GM18507 (cell line): ENCODE results near the gene AGBL4.
"Not testable (repeated sequence)": the region's sequence is repeated elsewhere in the genome, so short reads cannot be mapped to it uniquely, and the experiment has no call there.

ENCODE experiments used
- DNase-seq: peaks from one replicate; pipeline ENCODE4 v3.0.0; 2011; ENCODE audit warnings: low read depth; ENCODE audit not compliant: insufficient read length; ENCODE audit errors: extremely low spot score
- FAIRE-seq: peaks from 2 replicates; lab custom pipeline; 2011; peaks lifted over from hg19 to GRCh38; lab: Jason Lieb, UNC

The AGBL4 gene

DNA sequence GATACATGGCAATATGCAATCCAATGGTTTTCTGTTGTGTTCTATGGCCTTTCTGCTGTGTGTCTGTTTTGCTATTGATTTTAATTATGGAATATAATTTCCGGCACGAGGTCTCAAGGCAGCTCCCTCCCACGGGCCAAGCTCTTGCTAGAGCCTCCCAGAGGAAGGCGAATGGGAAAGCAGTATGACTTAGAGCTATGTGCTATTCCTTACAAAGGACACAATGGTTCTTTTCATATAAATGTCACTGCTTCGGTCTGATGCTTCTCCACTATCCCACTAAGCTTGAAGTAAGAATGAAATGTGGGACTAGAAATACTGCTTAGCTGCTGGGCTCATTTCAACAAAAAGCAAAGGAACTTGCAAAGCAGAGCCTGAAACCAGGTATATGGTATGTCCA is 924.9 kb downstream of the AGBL4 start:
- no peak for FAIRE-seq
- no peak for DNase-seq

GRCh38 chr1:49086327-49086726 is 937.4 kb downstream of the AGBL4 start:
- FAIRE-seq, result no peak

GRCh38 chr1:49085079-49085478 is 938.7 kb downstream of the AGBL4 start:
- no peak for FAIRE-seq
- DNase-seq, result no peak

More at GRCh38 chr1:49086327-49086726, 937.4 kb downstream of the AGBL4 start:
- DNase-seq, result no peak

GRCh38 chr1:49060766-49061165 is 963.0 kb downstream of the AGBL4 start:
- FAIRE-seq, result no peak

GRCh38 chr1:49059087-49059486 is 964.7 kb downstream of the AGBL4 start:
- FAIRE-seq (no peak), DNase-seq (no peak)

More at GRCh38 chr1:49060766-49061165, 963.0 kb downstream of the AGBL4 start:
- DNase-seq, result no peak

DNA sequence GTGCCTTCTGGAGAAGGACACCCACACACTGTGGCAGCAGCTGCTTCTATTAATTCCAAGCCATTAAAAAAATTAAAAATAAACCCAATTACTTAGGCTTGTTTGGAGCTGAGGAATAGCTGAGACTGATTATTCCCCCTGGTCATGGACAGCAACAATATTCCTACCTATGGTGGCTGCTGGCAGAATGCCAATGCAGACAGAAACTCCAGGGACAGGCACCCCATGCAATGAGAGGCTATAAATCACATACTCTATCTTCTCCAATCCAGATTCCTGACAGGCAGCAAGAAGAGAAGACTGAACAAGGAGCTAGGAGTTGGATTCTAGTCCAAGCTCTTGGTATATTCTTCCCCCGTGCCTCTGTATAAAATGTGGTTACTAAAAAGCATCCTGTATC is 971.7 kb downstream of the AGBL4 start:
- FAIRE-seq (no peak), DNase-seq (no peak)

- DNase-seq (no peak), FAIRE-seq (no peak)
Measured at GRCh38 chr1:49051647-49052046, 972.1 kb downstream of the AGBL4 start.

DNA sequence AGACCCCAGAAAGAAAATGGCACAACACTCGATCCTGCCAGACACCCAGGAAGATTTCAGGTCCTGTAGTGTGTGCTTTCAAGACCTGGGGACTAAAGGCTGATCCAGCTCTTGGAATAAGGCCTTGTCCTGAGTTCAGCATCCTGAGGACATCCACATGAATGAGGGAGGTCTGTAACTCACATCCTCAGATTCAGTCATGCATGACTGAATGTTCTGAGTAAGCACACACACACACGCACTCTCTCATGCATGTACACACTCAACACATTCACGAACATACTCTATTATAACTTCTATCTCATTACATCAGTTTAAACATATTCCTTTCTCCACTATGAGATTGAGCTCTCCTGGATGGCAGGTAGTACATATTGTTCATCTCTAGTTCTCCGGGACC is 973.7 kb downstream of the AGBL4 start:
- FAIRE-seq (no peak), DNase-seq (no peak)

- FAIRE-seq, result no peak
- no peak for DNase-seq
Measured at GRCh38 chr1:49048188-49048587, 975.6 kb downstream of the AGBL4 start.

GRCh38 chr1:49046305-49046704 is 977.4 kb downstream of the AGBL4 start:
- FAIRE-seq (no peak), DNase-seq (no peak)

DNA sequence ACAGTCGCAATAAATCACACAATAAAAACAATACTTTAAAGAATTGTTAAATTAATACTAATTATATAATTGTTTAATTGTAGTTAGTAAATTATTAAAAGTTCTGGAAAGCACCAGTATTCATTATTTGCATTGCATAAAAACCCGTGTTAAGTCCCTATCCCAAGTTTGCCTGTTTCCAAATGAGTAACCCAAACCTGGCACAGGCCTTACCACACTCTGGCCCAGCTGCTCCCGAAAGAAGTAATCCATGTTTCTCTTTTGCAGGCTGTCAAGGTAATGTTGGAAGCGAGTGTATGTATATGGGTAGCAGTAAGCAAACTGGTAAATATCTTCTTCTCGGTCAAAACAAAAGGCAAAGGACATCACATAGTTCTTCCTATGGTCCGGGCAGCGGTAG is 978.4 kb downstream of the AGBL4 start:
- DNase-seq (no peak), FAIRE-seq (no peak)

DNA sequence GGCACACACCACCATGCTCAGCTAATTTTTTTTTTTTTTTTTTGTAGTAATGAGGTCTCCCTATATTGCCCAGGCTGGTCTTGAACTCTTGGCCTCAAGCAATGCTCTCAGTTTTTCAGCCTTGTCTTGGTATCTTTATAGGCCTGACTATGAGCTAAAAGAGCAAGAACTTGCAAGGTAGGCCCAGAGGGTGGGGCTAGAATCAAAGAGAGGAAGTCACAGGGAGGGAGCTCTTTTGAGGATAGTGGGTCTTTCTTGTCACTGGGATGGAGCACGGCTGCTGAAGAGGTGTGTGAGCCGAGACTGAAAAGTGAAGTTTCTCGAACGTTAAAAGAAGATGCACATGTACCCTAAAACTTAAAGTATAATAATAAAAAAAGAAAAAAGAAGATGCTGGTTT is 987.1 kb downstream of the AGBL4 start:
- DNase-seq (no peak), FAIRE-seq (no peak)

- FAIRE-seq (no peak), DNase-seq (no peak)
Measured at GRCh38 chr1:49028396-49028795, 995.4 kb downstream of the AGBL4 start.

DNA sequence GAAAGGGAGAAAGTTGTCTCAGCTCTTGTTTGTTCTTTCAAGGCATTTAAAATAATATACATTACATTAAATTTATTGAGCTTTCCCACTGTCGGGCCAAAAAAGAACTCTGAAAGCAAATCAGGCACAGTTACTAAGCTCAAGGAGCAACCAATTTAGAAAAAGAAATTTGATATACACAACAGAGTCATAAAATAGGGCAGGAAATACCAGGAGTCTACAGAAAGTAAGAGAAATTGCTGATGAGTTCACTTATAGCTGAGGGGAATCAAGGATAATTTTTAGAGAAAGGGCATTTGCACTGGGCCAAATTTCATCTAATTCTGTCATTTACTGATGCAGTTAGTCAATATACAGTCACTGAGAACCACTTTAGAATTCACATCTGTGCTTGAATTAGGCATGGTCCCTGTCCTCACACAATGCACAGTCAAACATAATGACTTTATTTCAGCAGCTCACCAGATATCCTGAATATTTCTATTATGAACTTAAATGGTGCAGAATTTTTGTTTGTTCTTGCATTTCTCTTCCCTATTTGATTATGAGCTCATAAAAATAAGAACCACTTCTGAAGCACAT is 997.4 kb downstream of the AGBL4 start:
- FAIRE-seq, result no peak

DNA sequence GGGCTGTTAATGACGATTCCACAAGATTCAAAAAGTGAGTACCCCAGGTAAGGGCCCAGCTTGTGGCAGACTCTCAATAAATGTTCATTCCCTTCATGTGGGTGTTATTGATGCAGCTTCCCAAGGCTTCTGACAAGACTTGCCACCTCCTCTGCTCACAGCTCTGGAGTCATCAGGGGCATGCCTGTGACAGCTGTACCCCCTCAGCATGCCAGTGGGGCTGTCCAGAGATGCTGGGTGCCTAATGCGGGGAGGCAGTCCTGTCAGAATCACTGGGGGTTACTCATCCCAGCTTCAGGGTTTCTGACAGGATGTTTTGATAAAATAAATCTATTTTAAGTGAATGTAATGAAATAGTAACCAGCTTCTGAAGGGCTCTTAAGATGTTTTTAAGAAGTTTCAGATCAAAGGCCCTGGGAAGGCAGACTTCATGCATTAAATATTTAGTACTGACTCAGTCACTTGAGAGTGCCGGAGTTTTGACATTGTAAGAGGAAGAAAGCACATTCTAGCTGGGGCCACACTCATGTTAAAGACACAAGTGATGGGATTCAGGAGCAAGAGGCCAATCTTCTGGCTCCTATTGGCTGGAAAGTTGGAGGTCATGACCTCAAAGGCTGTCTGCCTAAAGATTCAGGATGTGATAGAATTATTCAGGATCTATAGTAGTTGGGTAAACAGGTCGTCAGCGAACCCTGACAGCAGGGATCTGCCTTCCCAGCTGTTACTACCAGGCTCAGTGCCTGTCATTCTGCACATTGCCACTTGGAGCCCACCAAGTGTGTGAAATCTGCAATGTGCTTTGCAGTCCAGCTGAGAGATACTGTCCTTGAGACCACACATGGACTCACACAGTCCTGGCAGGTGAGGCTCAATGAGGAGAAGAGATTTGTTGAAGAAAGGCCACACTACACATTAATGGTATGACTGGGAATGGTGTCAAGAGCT is 1007.5 kb downstream of the AGBL4 start:
- DNase-seq (no peak), FAIRE-seq (no peak)

More for the DNA sequence above, 997.4 kb downstream of the AGBL4 start:
- no peak for DNase-seq

DNA sequence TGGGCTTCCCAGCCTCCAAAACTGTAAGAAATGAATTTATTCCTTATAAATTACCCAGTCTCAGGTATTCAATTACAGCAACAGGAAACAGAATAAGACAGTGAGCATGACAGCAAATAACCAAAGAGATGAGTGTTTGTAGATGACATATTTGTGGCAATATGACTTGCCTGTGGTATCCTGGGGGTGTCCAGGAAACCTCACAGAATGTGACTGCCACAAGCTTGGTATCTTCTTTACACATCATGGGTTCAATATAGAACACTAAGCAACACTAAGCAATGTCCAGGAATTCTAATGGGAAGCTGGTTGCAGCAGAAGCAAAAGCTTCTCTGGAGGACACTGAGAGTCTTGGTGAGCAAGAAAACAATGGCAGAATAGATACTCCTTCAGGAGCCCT is 1010.7 kb downstream of the AGBL4 start:
- FAIRE-seq (no peak), DNase-seq (no peak)

DNA sequence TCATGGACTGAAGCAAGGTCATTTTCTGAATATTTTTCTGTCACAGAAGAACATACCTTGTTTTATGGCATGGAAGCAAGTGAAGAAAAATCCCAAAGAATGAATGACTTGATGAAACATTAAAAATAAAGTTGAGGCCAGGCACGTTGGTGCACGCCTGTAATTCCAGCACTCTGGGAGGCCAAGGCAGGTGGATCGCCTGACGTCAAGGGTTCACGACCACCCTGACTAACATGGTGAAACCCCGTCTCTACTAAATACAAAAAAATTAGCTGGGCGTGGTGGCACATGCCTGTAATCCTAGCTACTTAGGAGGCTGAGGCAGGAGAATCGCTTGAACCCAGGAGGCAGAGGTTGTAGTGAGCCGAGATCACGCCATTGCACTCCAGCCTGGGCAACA is 1020.8 kb downstream of the AGBL4 start:
- DNase-seq, FAIRE-seq: not testable (repeated sequence)

DNA sequence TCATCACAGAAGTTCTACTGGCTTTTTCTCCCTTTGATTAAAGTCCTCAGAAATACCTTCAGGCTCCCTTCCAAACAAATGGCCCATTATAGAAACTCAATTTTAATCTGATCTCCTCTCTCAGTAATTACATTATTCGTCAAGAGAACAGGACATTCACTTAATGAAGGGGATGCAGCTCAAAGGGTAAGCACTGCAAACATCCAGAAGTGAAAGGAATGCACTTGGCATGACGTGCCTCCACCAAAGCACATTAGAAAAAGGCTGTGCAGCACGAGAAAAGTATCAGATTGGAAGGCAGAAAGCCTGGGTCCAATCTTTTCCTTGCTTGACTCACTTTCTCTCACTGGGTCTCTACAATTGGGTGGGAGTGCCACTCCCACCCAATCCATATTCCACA is 1024.4 kb downstream of the AGBL4 start:
- FAIRE-seq (no peak), DNase-seq (no peak)

DNA sequence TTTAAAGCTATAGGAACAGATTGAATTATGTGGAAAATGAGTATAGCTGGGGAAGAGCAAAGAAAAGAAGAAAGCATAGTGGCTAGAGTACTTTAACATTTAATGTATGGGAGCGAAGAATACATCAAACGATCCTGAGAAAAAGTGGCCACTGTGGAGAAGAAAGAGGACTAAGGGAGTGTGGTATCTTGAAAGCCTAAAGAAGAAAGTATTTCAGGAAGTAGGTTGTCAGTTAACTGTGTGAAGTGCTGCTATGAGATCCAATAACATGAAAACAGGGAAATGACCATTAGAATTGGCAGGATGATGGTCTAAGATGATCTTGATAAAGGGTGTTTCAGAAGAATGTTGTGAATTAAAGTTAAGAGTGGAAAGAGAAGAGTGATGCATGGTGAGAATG is 1027.4 kb downstream of the AGBL4 start:
- DNase-seq, result no peak
- no peak for FAIRE-seq

GRCh38 chr1:48988633-48989197 is 1035.0 kb downstream of the AGBL4 start:
- FAIRE-seq (no peak), DNase-seq (no peak)

GRCh38 chr1:48979940-48980339 is 1043.8 kb downstream of the AGBL4 start:
- no peak for FAIRE-seq
- no peak for DNase-seq
